ENCODE data around the gene SNPH.

The SNPH gene

DNA sequence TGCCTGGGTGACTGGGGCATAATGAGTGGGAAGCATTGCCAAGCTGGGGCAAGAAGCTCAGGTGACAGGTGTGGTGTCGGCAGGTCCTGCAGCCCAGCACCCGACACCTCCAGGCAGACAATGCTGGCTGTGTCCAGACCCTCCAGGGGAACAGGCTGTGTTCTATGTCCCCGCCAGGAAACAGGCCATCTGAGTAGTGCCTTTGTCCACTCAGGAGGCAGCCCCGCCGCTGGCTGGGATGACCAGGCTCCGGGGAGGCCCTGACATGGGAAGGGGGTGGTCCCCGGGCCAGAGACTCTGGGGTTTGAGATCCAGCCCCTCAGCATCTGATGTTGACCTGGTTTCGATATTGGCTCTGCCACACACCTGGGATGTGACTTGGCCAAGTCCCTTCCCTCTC lies 28.4 kb downstream of the SNPH start:
- no peak for TF ChIP-seq NFIC (IDR thresholded peaks at IDR 0.05)
- TF ChIP-seq TEAD4 (IDR thresholded peaks at IDR 0.05), result no peak
- no peak for TF ChIP-seq EP300 (IDR thresholded peaks at IDR 0.05; ENCODE audit: borderline replicate concordance)
- no peak for TF ChIP-seq CEBPB (IDR thresholded peaks at IDR 0.05)
- no peak for TF ChIP-seq CREB1 (IDR thresholded peaks at IDR 0.05; ENCODE audit: low read depth)

GRCh38 chr20:1295276-1295930 lies 29.3 kb downstream of the SNPH start:
- no peak for TF ChIP-seq TEAD4 (IDR thresholded peaks at IDR 0.05)
- no peak for TF ChIP-seq CREB1 (IDR thresholded peaks at IDR 0.05; ENCODE audit: low read depth)
- TF ChIP-seq, protein P1, sequence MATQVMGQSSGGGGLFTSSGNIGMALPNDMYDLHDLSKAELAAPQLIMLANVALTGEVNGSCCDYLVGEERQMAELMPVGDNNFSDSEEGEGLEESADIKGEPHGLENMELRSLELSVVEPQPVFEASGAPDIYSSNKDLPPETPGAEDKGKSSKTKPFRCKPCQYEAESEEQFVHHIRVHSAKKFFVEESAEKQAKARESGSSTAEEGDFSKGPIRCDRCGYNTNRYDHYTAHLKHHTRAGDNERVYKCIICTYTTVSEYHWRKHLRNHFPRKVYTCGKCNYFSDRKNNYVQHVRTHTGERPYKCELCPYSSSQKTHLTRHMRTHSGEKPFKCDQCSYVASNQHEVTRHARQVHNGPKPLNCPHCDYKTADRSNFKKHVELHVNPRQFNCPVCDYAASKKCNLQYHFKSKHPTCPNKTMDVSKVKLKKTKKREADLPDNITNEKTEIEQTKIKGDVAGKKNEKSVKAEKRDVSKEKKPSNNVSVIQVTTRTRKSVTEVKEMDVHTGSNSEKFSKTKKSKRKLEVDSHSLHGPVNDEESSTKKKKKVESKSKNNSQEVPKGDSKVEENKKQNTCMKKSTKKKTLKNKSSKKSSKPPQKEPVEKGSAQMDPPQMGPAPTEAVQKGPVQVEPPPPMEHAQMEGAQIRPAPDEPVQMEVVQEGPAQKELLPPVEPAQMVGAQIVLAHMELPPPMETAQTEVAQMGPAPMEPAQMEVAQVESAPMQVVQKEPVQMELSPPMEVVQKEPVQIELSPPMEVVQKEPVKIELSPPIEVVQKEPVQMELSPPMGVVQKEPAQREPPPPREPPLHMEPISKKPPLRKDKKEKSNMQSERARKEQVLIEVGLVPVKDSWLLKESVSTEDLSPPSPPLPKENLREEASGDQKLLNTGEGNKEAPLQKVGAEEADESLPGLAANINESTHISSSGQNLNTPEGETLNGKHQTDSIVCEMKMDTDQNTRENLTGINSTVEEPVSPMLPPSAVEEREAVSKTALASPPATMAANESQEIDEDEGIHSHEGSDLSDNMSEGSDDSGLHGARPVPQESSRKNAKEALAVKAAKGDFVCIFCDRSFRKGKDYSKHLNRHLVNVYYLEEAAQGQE (IDR thresholded peaks at IDR 0.05; ENCODE audit: low read depth), result no peak
- no peak for TF ChIP-seq NFIC (IDR thresholded peaks at IDR 0.05)
- no peak for TF ChIP-seq RAD21 (IDR thresholded peaks at IDR 0.05; ENCODE audit: low read depth)
- no peak for TF ChIP-seq TAF1 (IDR thresholded peaks at IDR 0.05; ENCODE audit: low read depth)
- TF ChIP-seq, protein P2, sequence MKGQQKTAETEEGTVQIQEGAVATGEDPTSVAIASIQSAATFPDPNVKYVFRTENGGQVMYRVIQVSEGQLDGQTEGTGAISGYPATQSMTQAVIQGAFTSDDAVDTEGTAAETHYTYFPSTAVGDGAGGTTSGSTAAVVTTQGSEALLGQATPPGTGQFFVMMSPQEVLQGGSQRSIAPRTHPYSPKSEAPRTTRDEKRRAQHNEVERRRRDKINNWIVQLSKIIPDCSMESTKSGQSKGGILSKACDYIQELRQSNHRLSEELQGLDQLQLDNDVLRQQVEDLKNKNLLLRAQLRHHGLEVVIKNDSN (IDR thresholded peaks at IDR 0.05), result no peak
- TF ChIP-seq FOXM1 (IDR thresholded peaks at IDR 0.05; ENCODE audit: borderline replicate concordance, low read depth), result no peak
- no peak for TF ChIP-seq YY1 (IDR thresholded peaks at IDR 0.05; ENCODE audit: low read depth)
- no peak for TF ChIP-seq EGR1 (IDR thresholded peaks at IDR 0.05)
- no peak for TF ChIP-seq ZBTB7A (IDR thresholded peaks at IDR 0.05; ENCODE audit: low read depth)
- no peak for TF ChIP-seq CEBPB (IDR thresholded peaks at IDR 0.05)
- TF ChIP-seq EP300 (IDR thresholded peaks at IDR 0.05; ENCODE audit: borderline replicate concordance), result no peak
- TF ChIP-seq, protein P3, sequence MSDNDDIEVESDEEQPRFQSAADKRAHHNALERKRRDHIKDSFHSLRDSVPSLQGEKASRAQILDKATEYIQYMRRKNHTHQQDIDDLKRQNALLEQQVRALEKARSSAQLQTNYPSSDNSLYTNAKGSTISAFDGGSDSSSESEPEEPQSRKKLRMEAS (IDR thresholded peaks at IDR 0.05), result no peak
- no peak for TF ChIP-seq TCF12 (IDR thresholded peaks at IDR 0.05; ENCODE audit: low read depth)

DNA sequence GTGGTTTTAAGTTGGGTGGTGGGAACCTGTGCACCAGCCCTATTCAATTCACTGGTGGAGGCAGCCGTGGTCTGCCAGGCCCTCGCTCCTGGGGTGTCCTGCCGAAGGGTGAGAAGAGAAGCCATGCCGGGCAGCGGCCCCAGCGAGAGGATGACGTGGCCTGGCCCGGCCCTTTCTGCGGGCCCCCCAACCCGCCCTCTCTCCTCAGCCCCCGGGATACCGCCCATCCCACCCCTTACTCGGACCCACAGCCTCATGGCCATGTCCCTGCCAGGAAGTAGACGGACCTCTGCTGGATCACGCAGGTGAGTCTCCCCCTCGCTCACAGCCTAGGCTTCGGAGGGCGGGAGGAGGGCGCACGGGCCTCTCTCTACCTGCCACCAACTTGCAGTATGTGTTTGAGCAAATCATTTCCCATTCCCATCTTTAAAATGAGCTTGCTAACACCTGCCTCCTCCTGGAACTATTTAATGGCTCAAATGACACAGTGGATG lies 30.1 kb downstream of the SNPH start:
- TF ChIP-seq, protein P2 (IDR thresholded peaks at IDR 0.05), result no peak
- TF ChIP-seq ZBTB7A (IDR thresholded peaks at IDR 0.05; ENCODE audit: low read depth), result no peak
- TF ChIP-seq, protein P3 (IDR thresholded peaks at IDR 0.05), result no peak
- TF ChIP-seq EGR1 (IDR thresholded peaks at IDR 0.05), result no peak
- TF ChIP-seq YY1 (IDR thresholded peaks at IDR 0.05; ENCODE audit: low read depth), result no peak
- no peak for TF ChIP-seq EP300 (IDR thresholded peaks at IDR 0.05; ENCODE audit: borderline replicate concordance)
- TF ChIP-seq TEAD4 (IDR thresholded peaks at IDR 0.05), result no peak
- no peak for TF ChIP-seq TCF12 (IDR thresholded peaks at IDR 0.05; ENCODE audit: low read depth)
- no peak for TF ChIP-seq FOXM1 (IDR thresholded peaks at IDR 0.05; ENCODE audit: borderline replicate concordance, low read depth)

DNA sequence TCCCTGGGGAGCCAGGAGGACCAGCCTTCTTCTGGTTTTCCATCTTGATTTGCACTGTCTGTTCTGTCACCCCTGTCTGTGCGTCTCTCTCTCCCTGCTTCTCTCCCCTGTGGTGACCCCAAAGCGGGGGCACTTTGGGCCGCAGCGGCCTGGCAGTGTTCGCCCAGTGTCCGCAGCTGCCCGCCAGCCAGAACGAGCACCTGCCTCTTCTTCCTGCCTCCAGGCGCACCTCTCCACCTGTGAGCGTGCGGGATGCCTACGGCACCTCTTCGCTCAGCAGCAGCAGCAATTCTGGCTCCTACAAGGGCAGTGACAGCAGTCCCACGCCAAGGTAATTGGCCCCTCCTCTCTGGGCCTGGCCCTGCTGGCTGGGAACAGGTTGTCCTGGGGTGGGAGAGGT lies 30.8 kb downstream of the SNPH start:
- TF ChIP-seq, protein P3 (IDR thresholded peaks at IDR 0.05), result no peak
- TF ChIP-seq CEBPB (IDR thresholded peaks at IDR 0.05) (no peak), TCF12 (IDR thresholded peaks at IDR 0.05; ENCODE audit: low read depth) (no peak), RAD21 (IDR thresholded peaks at IDR 0.05; ENCODE audit: low read depth) (no peak), ZBTB7A (IDR thresholded peaks at IDR 0.05; ENCODE audit: low read depth) (no peak), TAF1 (IDR thresholded peaks at IDR 0.05; ENCODE audit: low read depth) (no peak), NFIC (IDR thresholded peaks at IDR 0.05) (no peak), TEAD4 (IDR thresholded peaks at IDR 0.05) (no peak), FOXM1 (IDR thresholded peaks at IDR 0.05; ENCODE audit: borderline replicate concordance, low read depth) (no peak), EGR1 (IDR thresholded peaks at IDR 0.05) (no peak), CREB1 (IDR thresholded peaks at IDR 0.05; ENCODE audit: low read depth) (no peak), EP300 (IDR thresholded peaks at IDR 0.05; ENCODE audit: borderline replicate concordance) (no peak), YY1 (IDR thresholded peaks at IDR 0.05; ENCODE audit: low read depth) (no peak)
- TF ChIP-seq, protein P1 (IDR thresholded peaks at IDR 0.05; ENCODE audit: low read depth), result no peak
- TF ChIP-seq, protein P2 (IDR thresholded peaks at IDR 0.05), result no peak

- TF ChIP-seq EP300 (IDR thresholded peaks at IDR 0.05; ENCODE audit: borderline replicate concordance) (no peak), TEAD4 (IDR thresholded peaks at IDR 0.05) (no peak), CEBPB (IDR thresholded peaks at IDR 0.05) (no peak), TCF12 (IDR thresholded peaks at IDR 0.05; ENCODE audit: low read depth) (no peak), TAF1 (IDR thresholded peaks at IDR 0.05; ENCODE audit: low read depth) (no peak), ZBTB7A (IDR thresholded peaks at IDR 0.05; ENCODE audit: low read depth) (no peak), EGR1 (IDR thresholded peaks at IDR 0.05) (no peak), CREB1 (IDR thresholded peaks at IDR 0.05; ENCODE audit: low read depth) (no peak), RAD21 (IDR thresholded peaks at IDR 0.05; ENCODE audit: low read depth) (no peak), YY1 (IDR thresholded peaks at IDR 0.05; ENCODE audit: low read depth) (no peak), FOXM1 (IDR thresholded peaks at IDR 0.05; ENCODE audit: borderline replicate concordance, low read depth) (no peak), NFIC (IDR thresholded peaks at IDR 0.05) (no peak)
- TF ChIP-seq, protein P1 (IDR thresholded peaks at IDR 0.05; ENCODE audit: low read depth), result no peak
- TF ChIP-seq, protein P2 (IDR thresholded peaks at IDR 0.05), result no peak
- TF ChIP-seq, protein P3 (IDR thresholded peaks at IDR 0.05), result no peak
Measured at GRCh38 chr20:1297486-1297885, 31.4 kb downstream of the SNPH start.

Data from Ishikawa (cell line).